Osteocyte (in vitro differentiated cells): ENCODE data around the gene INSIG2. TPM values are rescaled to one million over a fixed set of nuclear protein-coding genes. Genes with fewer than 3 reads are reported as not detected.

Experiments
- DNase-seq: peaks from one replicate; pipeline ENCODE4 v3.0.0; 2021; ENCODE audit warnings: mixed read lengths; ENCODE audit not compliant: unreplicated experiment; ENCODE audit errors: extremely low spot score
- H3K27ac Mint-ChIP-seq: one replicate; pipeline ENCODE4 v1.8.0; 2021; ENCODE audit warnings: mild to moderate bottlenecking, mixed read lengths; ENCODE audit not compliant: unreplicated experiment
- H3K27me3 Mint-ChIP-seq: one replicate; pipeline ENCODE4 v1.8.0; 2021; ENCODE audit warnings: mixed read lengths; ENCODE audit not compliant: unreplicated experiment
- H3K36me3 Mint-ChIP-seq: one replicate; pipeline ENCODE4 v1.8.0; 2021; ENCODE audit warnings: mixed read lengths; ENCODE audit not compliant: unreplicated experiment
- H3K4me1 Mint-ChIP-seq: one replicate; pipeline ENCODE4 v1.8.0; 2021; ENCODE audit warnings: mixed read lengths; ENCODE audit not compliant: unreplicated experiment
- H3K4me3 Mint-ChIP-seq: one replicate; pipeline ENCODE4 v1.8.0; 2021; ENCODE audit warnings: mild to moderate bottlenecking, moderate library complexity, mixed read lengths; ENCODE audit not compliant: unreplicated experiment
- H3K9me3 Mint-ChIP-seq: one replicate; pipeline ENCODE4 v1.8.0; 2021; ENCODE audit warnings: mixed read lengths; ENCODE audit not compliant: unreplicated experiment
- CTCF ChIP-seq: fragments of 200-600 bp; sonication (generic); IDR thresholded peaks from 2 replicates; pipeline ENCODE4 v1.5.0; 2021; ENCODE audit warnings: antibody characterized with exemption, mild to moderate bottlenecking, moderate library complexity
- total RNA-seq: library from RNA; stranded (reverse); gene quantifications from 2 replicates; pipeline ENCODE4 v1.2.1, GENCODE V29; 2021

INSIG2 gene
- total RNA-seq, 1 donor from 2014 or later, result 16.7 TPM

GRCh38 chr2:118134650-118135049 lies 46.4 kb downstream of the INSIG2 start:
- no peak for TF ChIP-seq CTCF
- H3K27me3 Mint-ChIP-seq, result peaks cover 2% of the 10 kb centered on the region
- H3K9me3 Mint-ChIP-seq, result no peaks in the 10 kb centered on the region
- H3K36me3 Mint-ChIP-seq, result no peaks in the 10 kb centered on the region
- no peak overlapping the region for H3K4me3 Mint-ChIP-seq
- no peak for DNase-seq
- H3K27ac Mint-ChIP-seq, result no peak overlapping the region
- no peaks in the 10 kb centered on the region for H3K4me1 Mint-ChIP-seq

DNA sequence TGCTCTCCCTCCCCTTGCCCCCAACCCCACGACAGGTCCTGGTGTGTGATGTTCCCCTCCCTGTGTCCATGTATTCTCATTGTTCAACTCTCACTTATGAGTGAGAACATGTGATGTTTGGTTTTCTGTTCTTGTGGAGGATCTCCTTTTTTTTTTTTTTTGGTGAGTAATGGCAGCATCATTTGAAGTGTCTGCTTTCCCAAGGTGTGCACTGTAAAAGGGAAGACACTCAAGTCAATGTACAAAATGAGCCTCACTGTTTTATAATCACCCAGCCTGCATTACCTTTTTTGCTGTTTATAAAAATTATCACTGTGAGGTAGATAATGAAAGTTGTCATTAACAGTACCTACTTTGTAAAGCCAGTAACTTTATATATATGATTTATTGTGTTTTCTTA lies 56.9 kb downstream of the INSIG2 start:
- TF ChIP-seq CTCF, result no peak
- H3K27me3 Mint-ChIP-seq, result peaks cover 7% of the 10 kb centered on the region
- H3K4me1 Mint-ChIP-seq, result peaks cover 4% of the 10 kb centered on the region

GRCh38 chr2:118145806-118146205 lies 57.5 kb downstream of the INSIG2 start:
- no peak overlapping the region for H3K4me3 Mint-ChIP-seq
- no peak for DNase-seq
- H3K9me3 Mint-ChIP-seq, result no peaks in the 10 kb centered on the region
- no peak for TF ChIP-seq CTCF
- peaks cover 8% of the 10 kb centered on the region for H3K27me3 Mint-ChIP-seq
- H3K27ac Mint-ChIP-seq, result no peak overlapping the region
- no peaks in the 10 kb centered on the region for H3K36me3 Mint-ChIP-seq
- peaks cover 4% of the 10 kb centered on the region for H3K4me1 Mint-ChIP-seq

More for the DNA sequence above, 56.9 kb downstream of the INSIG2 start:
- DNase-seq, result no peak
- no peak overlapping the region for H3K4me3 Mint-ChIP-seq
- H3K27ac Mint-ChIP-seq, result no peak overlapping the region
- no peaks in the 10 kb centered on the region for H3K9me3 Mint-ChIP-seq
- no peaks in the 10 kb centered on the region for H3K36me3 Mint-ChIP-seq

- Mint-ChIP-seq H3K4me3 (no peak overlapping the region), H3K27me3 (peaks cover 10% of the 10 kb centered on the region), H3K4me1 (peaks cover 4% of the 10 kb centered on the region), H3K27ac (no peak overlapping the region), H3K9me3 (no peaks in the 10 kb centered on the region), H3K36me3 (no peaks in the 10 kb centered on the region)
- TF ChIP-seq CTCF, result no peak
- no peak for DNase-seq
These were observed 58.3 kb downstream of the INSIG2 start for GRCh38 chr2:118146315-118147283.

DNA sequence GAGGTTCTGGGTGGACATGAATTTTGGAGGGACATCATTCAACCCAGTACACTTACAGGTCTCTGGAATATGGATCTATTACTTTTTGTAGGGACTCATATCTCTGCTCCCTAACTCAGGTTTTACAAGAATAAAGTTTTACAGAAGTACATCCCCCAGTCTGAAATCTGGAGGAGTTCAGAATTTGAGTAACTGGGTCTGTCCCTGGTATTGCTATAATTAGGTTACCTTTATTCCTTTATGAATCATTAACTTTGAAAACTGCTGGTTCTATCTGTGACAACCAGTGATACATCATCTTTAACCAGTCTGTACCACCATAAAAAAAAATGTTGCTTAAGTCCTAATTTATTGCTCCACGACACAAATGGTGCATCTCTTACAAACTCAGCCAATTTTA lies 59.9 kb downstream of the INSIG2 start:
- no peaks in the 10 kb centered on the region for H3K9me3 Mint-ChIP-seq
- no peak for DNase-seq
- H3K4me1 Mint-ChIP-seq, result no peaks in the 10 kb centered on the region

More for the DNA sequence above, 59.9 kb downstream of the INSIG2 start:
- no peak for TF ChIP-seq CTCF
- H3K4me3 Mint-ChIP-seq, result no peak overlapping the region
- no peaks in the 10 kb centered on the region for H3K36me3 Mint-ChIP-seq
- H3K27me3 Mint-ChIP-seq, result peaks cover 15% of the 10 kb centered on the region
- H3K27ac Mint-ChIP-seq, result no peak overlapping the region
